Measurements from ENCODE around the gene SPSB4. TPM values are rescaled to one million over a fixed set of nuclear protein-coding genes. Genes with fewer than 3 reads are reported as not detected.

Gene SPSB4
- total and polyA plus RNA-seq, 9 of the 15 experiments (the other 6 are each of a cell fraction or from before 2014, with no cell fraction given), result not detected

GRCh38 chr3:141192345-141192744, 141.2 kb downstream of the SPSB4 start (continued):
- TF ChIP-seq, protein P1, sequence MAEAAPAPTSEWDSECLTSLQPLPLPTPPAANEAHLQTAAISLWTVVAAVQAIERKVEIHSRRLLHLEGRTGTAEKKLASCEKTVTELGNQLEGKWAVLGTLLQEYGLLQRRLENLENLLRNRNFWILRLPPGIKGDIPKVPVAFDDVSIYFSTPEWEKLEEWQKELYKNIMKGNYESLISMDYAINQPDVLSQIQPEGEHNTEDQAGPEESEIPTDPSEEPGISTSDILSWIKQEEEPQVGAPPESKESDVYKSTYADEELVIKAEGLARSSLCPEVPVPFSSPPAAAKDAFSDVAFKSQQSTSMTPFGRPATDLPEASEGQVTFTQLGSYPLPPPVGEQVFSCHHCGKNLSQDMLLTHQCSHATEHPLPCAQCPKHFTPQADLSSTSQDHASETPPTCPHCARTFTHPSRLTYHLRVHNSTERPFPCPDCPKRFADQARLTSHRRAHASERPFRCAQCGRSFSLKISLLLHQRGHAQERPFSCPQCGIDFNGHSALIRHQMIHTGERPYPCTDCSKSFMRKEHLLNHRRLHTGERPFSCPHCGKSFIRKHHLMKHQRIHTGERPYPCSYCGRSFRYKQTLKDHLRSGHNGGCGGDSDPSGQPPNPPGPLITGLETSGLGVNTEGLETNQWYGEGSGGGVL (CRISPR knock-in tag; IDR thresholded peaks at IDR 0.05), result no peak
- TF ChIP-seq CTBP1 (IDR thresholded peaks at IDR 0.05; ENCODE audit: borderline replicate concordance) (peak; percentile 50; the same call in 1 of the 2 replicates), MYC (IDR thresholded peaks at IDR 0.05; ENCODE audit: low read depth, low read length) (peak; percentile 64), MYC (CRISPR knock-in tag; IDR thresholded peaks at IDR 0.05; ENCODE audit: borderline replicate concordance, low read depth) (no peak), MLLT1 (IDR thresholded peaks at IDR 0.05) (0 out of 4 replicates have a peak, but pooled peaks of 1 of the 2 experiments have one; percentile 58)
- TF ChIP-seq, protein P2, sequence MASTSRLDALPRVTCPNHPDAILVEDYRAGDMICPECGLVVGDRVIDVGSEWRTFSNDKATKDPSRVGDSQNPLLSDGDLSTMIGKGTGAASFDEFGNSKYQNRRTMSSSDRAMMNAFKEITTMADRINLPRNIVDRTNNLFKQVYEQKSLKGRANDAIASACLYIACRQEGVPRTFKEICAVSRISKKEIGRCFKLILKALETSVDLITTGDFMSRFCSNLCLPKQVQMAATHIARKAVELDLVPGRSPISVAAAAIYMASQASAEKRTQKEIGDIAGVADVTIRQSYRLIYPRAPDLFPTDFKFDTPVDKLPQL (IDR thresholded peaks at IDR 0.05; ENCODE audit: extremely low read depth, insufficient read length), result no peak
